Upper lobe of left lung (tissue), 6 donors: Measurements from ENCODE around the gene CSTF1. TPM values are rescaled to one million over a fixed set of nuclear protein-coding genes. Genes with fewer than 3 reads are reported as not detected.

Experiments used
- total RNA-seq, 6 donors: library from RNA; depleted of rRNA in 4 of 6; stranded (reverse); fragments of >200 nt in 4 of 6; gene quantifications; one replicate each; pipeline versions ENCODE4 v1.1.0 to v1.2.1, GENCODE V29; 2016 to 2021
- donor health status: DM: no; HTN: no; CAD: no; lungs with moderate emphysema.
- donor health status: DM: no; HTN: yes; CAD: no; lungs with severe emphysema.

CSTF1 gene
- total RNA-seq, 6 donors from 2014 or later, result 3.3 to 30.5 (median 22.5) TPM

Other genes with a start within 250 kb of the CSTF1 start
- gene MC3R, start 143.9 kb upstream of the CSTF1 start, total RNA-seq, result not detected
- 10 to 100 TPM; 15.0 to 41.2 (median 31.6) TPM for gene FAM210B, start 33.7 kb upstream of the CSTF1 start, total RNA-seq
- gene AURKA, start 430 bp upstream of the CSTF1 start, total RNA-seq, result 1 to 10 TPM in 4 of 6 donors, under 1 TPM in 1, not detected in 1; 0.44 to 3.9 (median 3.3) TPM
- 10 to 100 TPM; 13.4 to 31.4 (median 19.5) TPM for gene CASS4, start 19.6 kb downstream of the CSTF1 start, total RNA-seq
- 10 to 100 TPM; 35.6 to 87.8 (median 63.5) TPM for gene RTF2, start 76.0 kb downstream of the CSTF1 start, total RNA-seq
- gene FAM209A, start 132.1 kb downstream of the CSTF1 start, total RNA-seq, result 1 to 10 TPM in 2 of 6 donors, under 1 TPM in 2, not detected in 2; 0.47 to 5.2 (median 1.1) TPM
- under 1 TPM in 2 of 6 donors, not detected in 4; 0.64 to 0.89 TPM for gene FAM209B, start 140.6 kb downstream of the CSTF1 start, total RNA-seq
- 1 to 10 TPM; 3.0 to 9.4 (median 5.4) TPM for gene TFAP2C, start 236.7 kb downstream of the CSTF1 start, total RNA-seq